ENCODE measurements around the gene HERC4.

Gene HERC4

GRCh38 chr10:68074775-68075549, at the start of gene HERC4:
HERC4 (minus strand) TSS chr10:68075283; CDS start chr10:68073108, 2,175 bp downstream.
- DNase-seq (ENCODE audit: insufficient read length, low spot score): peak; percentile 76
- FAIRE-seq: no peak
- TF ChIP-seq CTCF (IDR thresholded peaks at IDR 0.05; ENCODE audit: insufficient read depth, missing control alignments): no peak

- DNase-seq (ENCODE audit: insufficient read length, low spot score) (no peak), FAIRE-seq (no peak)
- no peak for TF ChIP-seq CTCF (IDR thresholded peaks at IDR 0.05; ENCODE audit: insufficient read depth, missing control alignments)
These were observed 49.6 kb upstream of the HERC4 start for GRCh38 chr10:68124718-68125117.

GRCh38 chr10:68121852-68122251, 46.8 kb upstream of the HERC4 start:
- no peak for FAIRE-seq
- TF ChIP-seq CTCF (IDR thresholded peaks at IDR 0.05; ENCODE audit: insufficient read depth, missing control alignments): no peak
- no peak for DNase-seq (ENCODE audit: insufficient read length, low spot score)

GRCh38 chr10:68121020-68121743, 46.1 kb upstream of the HERC4 start:
- no peak for DNase-seq (ENCODE audit: insufficient read length, low spot score)
- TF ChIP-seq CTCF (IDR thresholded peaks at IDR 0.05; ENCODE audit: insufficient read depth, missing control alignments): no peak
- FAIRE-seq: no peak

- no peak for TF ChIP-seq CTCF (IDR thresholded peaks at IDR 0.05; ENCODE audit: insufficient read depth, missing control alignments)
- FAIRE-seq: no peak
- DNase-seq (ENCODE audit: insufficient read length, low spot score): no peak
These were observed 43.6 kb upstream of the HERC4 start for GRCh38 chr10:68118657-68119056.

GRCh38 chr10:68112837-68113236, 37.8 kb upstream of the HERC4 start:
- no peak for TF ChIP-seq CTCF (IDR thresholded peaks at IDR 0.05; ENCODE audit: insufficient read depth, missing control alignments)
- DNase-seq (ENCODE audit: insufficient read length, low spot score): no peak
- no peak for FAIRE-seq

GRCh38 chr10:68111584-68111983, 36.5 kb upstream of the HERC4 start:
- TF ChIP-seq CTCF (IDR thresholded peaks at IDR 0.05; ENCODE audit: insufficient read depth, missing control alignments): no peak
- DNase-seq (ENCODE audit: insufficient read length, low spot score) (no peak), FAIRE-seq (no peak)

All from D721Med (cell line).